ENCODE data around the gene FLNB.

GRCh38 chr3:58051196-58051595 is 43.0 kb downstream of the FLNB start:
- TF ChIP-seq, protein P1, sequence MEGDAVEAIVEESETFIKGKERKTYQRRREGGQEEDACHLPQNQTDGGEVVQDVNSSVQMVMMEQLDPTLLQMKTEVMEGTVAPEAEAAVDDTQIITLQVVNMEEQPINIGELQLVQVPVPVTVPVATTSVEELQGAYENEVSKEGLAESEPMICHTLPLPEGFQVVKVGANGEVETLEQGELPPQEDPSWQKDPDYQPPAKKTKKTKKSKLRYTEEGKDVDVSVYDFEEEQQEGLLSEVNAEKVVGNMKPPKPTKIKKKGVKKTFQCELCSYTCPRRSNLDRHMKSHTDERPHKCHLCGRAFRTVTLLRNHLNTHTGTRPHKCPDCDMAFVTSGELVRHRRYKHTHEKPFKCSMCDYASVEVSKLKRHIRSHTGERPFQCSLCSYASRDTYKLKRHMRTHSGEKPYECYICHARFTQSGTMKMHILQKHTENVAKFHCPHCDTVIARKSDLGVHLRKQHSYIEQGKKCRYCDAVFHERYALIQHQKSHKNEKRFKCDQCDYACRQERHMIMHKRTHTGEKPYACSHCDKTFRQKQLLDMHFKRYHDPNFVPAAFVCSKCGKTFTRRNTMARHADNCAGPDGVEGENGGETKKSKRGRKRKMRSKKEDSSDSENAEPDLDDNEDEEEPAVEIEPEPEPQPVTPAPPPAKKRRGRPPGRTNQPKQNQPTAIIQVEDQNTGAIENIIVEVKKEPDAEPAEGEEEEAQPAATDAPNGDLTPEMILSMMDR (IDR thresholded peaks at IDR 0.05), result no peak
- no peak for TF ChIP-seq POLR2A (IDR thresholded peaks at IDR 0.05)

Data from Peyer's patch (tissue), 4 donors.